ENCODE data around the gene TRIM10.
"Not testable (repeated sequence)": the region's sequence is repeated elsewhere in the genome, so short reads cannot be mapped to it uniquely, and the experiment has no call there.

Gene TRIM10

DNA sequence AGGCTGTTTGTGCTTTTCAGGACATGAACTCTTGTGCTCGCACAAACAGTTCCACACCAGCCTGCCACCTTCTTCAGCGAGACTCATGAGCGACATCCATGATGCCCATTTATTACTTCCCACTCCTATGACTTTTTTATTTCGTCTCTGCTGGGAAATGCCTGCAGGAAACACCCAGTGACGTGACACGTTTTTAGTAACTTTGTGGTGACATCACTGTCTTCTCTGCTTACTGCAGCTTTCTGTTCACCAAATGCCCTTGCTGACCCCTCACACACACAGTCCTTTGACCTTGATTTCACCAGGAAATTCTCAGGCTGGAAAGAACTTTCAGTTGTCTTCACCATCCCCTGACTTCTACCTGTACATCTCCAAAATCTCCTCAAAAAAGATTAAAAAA, 16.2 kb downstream of the TRIM10 start:
- DNase-seq (ENCODE audit: extremely low read depth, low read depth), result no peak
- TF ChIP-seq, protein P1, sequence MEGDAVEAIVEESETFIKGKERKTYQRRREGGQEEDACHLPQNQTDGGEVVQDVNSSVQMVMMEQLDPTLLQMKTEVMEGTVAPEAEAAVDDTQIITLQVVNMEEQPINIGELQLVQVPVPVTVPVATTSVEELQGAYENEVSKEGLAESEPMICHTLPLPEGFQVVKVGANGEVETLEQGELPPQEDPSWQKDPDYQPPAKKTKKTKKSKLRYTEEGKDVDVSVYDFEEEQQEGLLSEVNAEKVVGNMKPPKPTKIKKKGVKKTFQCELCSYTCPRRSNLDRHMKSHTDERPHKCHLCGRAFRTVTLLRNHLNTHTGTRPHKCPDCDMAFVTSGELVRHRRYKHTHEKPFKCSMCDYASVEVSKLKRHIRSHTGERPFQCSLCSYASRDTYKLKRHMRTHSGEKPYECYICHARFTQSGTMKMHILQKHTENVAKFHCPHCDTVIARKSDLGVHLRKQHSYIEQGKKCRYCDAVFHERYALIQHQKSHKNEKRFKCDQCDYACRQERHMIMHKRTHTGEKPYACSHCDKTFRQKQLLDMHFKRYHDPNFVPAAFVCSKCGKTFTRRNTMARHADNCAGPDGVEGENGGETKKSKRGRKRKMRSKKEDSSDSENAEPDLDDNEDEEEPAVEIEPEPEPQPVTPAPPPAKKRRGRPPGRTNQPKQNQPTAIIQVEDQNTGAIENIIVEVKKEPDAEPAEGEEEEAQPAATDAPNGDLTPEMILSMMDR (IDR thresholded peaks at IDR 0.05; ENCODE audit: low read depth, low read length), result no peak

DNA sequence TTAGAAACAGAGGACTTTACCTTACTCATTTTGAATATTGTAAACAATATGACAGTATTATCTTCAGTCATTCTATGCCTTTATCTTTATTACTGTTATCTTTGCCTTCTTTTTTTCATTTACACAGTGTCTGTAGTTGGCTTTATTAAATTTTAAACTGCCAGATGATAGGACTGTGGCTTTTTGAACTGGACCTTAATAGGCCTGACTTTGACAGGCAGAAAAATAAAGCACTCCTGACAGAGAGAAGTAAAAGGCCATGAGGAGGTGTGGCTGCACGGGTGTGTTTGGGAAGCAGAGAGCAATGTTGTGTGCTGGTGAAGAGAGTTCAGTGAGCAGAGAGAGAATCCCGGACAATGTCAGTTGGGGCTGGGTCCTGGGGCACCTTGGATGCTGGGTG, 17.2 kb downstream of the TRIM10 start:
- TF ChIP-seq, protein P1 (IDR thresholded peaks at IDR 0.05; ENCODE audit: low read depth, low read length), result no peak
- no peak for DNase-seq (ENCODE audit: extremely low read depth, low read depth)

DNA sequence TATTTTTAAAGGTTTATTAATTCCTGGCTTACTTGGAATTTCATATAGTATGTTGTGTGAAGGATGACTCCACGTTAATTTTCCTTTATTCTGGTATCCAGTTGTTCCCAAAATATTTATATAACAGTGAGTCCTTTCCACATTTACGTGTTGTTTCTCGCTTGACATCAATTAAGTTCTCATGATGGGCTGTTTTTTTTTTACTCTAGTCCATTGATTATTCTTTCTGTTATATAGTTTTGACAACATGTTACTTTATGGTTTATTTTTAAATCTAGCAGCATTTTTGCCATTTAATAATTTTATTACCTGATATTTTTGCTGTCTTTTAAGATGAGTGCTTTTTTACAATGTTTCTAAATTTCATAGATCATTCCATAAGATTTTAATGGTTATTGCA, 18.3 kb downstream of the TRIM10 start:
- DNase-seq (ENCODE audit: extremely low read depth, low read depth), result no peak
- TF ChIP-seq, protein P1 (IDR thresholded peaks at IDR 0.05; ENCODE audit: low read depth, low read length), result no peak

DNA sequence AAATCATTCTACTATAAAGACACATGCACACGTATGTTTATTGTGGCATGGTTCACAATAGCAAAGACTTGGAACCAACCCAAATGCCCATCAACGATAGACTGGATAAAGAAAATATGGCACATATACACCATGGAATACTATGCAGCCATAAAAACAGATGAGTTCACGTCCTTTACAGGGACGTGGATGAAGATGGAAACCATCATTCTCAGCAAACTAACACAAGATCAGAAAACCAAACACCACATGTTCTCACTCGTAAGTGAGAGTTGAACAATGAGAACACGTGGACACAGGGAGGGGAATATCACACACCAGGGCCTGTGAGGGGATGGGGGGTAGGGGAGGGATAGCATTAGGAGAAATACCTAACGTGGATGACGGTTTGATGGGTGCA, 20.8 kb downstream of the TRIM10 start:
- not testable (repeated sequence) for DNase-seq (ENCODE audit: extremely low read depth, low read depth)

DNA sequence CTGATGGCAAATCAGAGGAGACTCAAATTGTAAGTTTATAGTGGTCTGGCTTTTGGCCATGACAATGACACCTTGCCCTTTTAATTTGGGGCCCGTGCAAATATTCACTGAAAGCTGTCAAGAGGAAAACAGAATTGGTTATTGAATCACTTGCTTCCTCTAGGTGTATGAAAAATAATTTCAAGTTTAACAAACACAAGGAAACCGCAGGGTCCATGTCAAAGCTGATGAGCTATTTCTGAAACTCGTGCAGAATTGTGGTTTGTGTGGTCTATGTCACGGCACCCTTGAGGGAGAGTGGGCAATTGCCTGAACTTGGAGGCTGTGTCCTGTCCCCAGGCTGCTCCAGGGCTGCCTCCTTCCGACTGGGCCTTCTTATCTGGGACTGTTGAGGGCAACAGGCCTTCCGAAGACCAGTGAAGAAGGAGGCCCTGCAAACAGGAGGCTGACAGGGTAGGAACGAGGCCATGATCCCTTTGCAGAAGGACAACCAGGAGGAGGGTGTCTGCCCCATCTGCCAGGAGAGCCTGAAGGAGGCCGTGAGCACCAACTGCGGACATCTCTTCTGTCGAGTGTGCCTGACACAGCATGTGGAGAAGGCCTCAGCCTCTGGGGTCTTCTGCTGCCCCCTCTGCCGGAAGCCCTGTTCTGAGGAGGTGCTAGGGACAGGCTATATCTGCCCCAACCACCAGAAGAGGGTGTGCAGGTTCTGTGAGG, 24.3 kb downstream of the TRIM10 start:
- TF ChIP-seq, protein P1 (IDR thresholded peaks at IDR 0.05; ENCODE audit: low read depth, low read length), result no peak
- DNase-seq (ENCODE audit: extremely low read depth, low read depth), result no peak

DNA sequence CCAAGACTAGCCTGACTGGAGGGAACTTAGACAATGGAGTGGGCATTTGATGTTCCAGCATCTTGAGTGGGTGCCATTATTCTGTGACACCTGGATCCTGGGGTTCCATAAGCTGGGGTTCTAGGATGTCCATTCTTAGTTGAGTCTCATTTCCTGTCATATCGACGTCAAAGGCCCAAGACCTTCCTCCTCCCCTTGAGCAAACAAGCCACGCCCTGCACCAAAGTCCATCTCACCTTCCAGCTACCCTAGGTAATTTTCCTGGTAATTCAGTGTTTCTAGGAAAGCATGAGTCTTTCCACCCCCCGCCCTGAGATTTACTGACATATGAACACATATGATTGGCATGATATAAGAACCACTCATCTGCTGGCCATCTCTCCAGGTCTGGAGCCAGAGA, 25.3 kb downstream of the TRIM10 start, which contains the start of gene TRIM40:
TRIM40 (plus strand) TSS at position 384 of the 400 bp plus-strand sequence. CDS start 897 bp downstream, outside the sequence.
- TF ChIP-seq, protein P1 (IDR thresholded peaks at IDR 0.05; ENCODE audit: low read depth, low read length), result no peak
- DNase-seq (ENCODE audit: extremely low read depth, low read depth), result no peak

DNA sequence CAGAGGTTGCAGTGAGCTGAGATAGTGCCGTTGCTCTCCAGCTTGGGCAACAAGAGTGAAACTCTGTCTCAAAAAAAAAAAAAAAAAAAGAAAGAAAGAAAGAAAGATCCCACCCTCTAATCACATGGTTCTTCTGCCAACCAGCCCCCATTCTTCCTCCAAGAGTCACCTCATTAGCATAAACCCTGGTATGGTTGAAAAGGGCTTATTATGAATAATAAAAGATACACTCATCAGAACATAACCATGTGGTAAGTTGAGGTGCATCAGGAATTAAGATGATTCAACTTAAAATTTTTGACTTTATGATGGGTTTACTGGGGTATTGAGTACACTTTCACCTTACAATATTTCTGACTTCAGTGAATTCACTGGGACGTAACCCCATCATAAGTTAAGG, 25.9 kb downstream of the TRIM10 start:
- DNase-seq (ENCODE audit: extremely low read depth, low read depth), result no peak

More for the DNA sequence above, 25.9 kb downstream of the TRIM10 start:
- TF ChIP-seq, protein P1 (IDR thresholded peaks at IDR 0.05; ENCODE audit: low read depth, low read length), result no peak

All from AG09319 (cell line).